GM19468 (cell line): ENCODE measurements around the gene KLHDC10.
"Not testable (repeated sequence)": the region's sequence is repeated elsewhere in the genome, so short reads cannot be mapped to it uniquely, and the experiment has no call there.

Source experiments
- ATAC-seq: cut with Tn5 transposase; IDR thresholded peaks from one replicate; pipeline ENCODE4 v1.9.1; 2021; ENCODE audit warnings: mild to moderate bottlenecking, moderate library complexity, moderate number of reproducible peaks; ENCODE audit not compliant: unreplicated experiment; ENCODE audit errors: extremely low read depth

KLHDC10 gene

GRCh38 chr7:130113426-130113805, 43.1 kb downstream of the KLHDC10 start:
- ATAC-seq = not testable (repeated sequence)

GRCh38 chr7:130113887-130114286, 43.6 kb downstream of the KLHDC10 start:
- ATAC-seq = no peak

GRCh38 chr7:130114374-130114773, 44.0 kb downstream of the KLHDC10 start:
- ATAC-seq = no peak

GRCh38 chr7:130114776-130115175, 44.4 kb downstream of the KLHDC10 start:
- ATAC-seq = no peak

- ATAC-seq = no peak
Observed at GRCh38 chr7:130118294-130118693, 48.0 kb downstream of the KLHDC10 start.

GRCh38 chr7:130118801-130119200, 48.5 kb downstream of the KLHDC10 start:
- no peak for ATAC-seq

GRCh38 chr7:130123501-130123900, 53.2 kb downstream of the KLHDC10 start:
- ATAC-seq = no peak

- ATAC-seq = no peak
Observed at GRCh38 chr7:130124711-130125110, 54.4 kb downstream of the KLHDC10 start.

GRCh38 chr7:130126840-130127239, 56.5 kb downstream of the KLHDC10 start:
- not testable (repeated sequence) for ATAC-seq

- ATAC-seq = no peak
Observed at GRCh38 chr7:130127404-130127803, 57.1 kb downstream of the KLHDC10 start.

- ATAC-seq = no peak
Observed at GRCh38 chr7:130127821-130128317, 57.5 kb downstream of the KLHDC10 start.

GRCh38 chr7:130129011-130129411, 58.7 kb downstream of the KLHDC10 start:
- no peak for ATAC-seq

- ATAC-seq = no peak
Observed at GRCh38 chr7:130131191-130131834, 61.0 kb downstream of the KLHDC10 start.

GRCh38 chr7:130131964-130132875, 61.9 kb downstream of the KLHDC10 start:
- ATAC-seq = no peak

- no peak for ATAC-seq
Observed at GRCh38 chr7:130133029-130133782, 62.9 kb downstream of the KLHDC10 start.

- ATAC-seq = no peak
Observed at GRCh38 chr7:130134106-130134636, 63.8 kb downstream of the KLHDC10 start.

- no peak for ATAC-seq
Observed at GRCh38 chr7:130134726-130135125, 64.4 kb downstream of the KLHDC10 start.

- ATAC-seq = no peak
Observed at GRCh38 chr7:130135208-130136205, 65.2 kb downstream of the KLHDC10 start.

GRCh38 chr7:130136579-130137167, 66.3 kb downstream of the KLHDC10 start:
- ATAC-seq = no peak
